Common myeloid progenitor, CD34-positive (primary cell): ENCODE results near the gene CSK.
"Not testable (repeated sequence)": the region's sequence is repeated elsewhere in the genome, so short reads cannot be mapped to it uniquely, and the experiment has no call there.

ENCODE experiments used
- CTCF ChIA-PET: fragments of 350-600 bp; sonication (Branson Sonifier 250); formaldehyde crosslinking; loops from one replicate; lab custom pipeline; 2021; ENCODE audit warnings: antibody characterized with exemption; lab: Charles Lee
- POLR2A ChIA-PET: fragments of 350-600 bp; sonication (Branson Sonifier 250); formaldehyde crosslinking; loops from one replicate; lab custom pipeline; 2021; ENCODE audit warnings: antibody characterized with exemption; lab: Charles Lee
- DNase-seq, 3 donors: peaks; one replicate each; pipeline versions ENCODE4 v3.0.0 to v3.0.0-alpha.2; 2013
- H3K27ac ChIP-seq, 2 experiments: 1 replicate in 1 of 2; 2 replicates in 1 of 2; pipeline ENCODE4 v1.7.0; 2013; ENCODE audit warnings: inconsistent platforms in 2 of 2, low read length in 2 of 2, mild to moderate bottlenecking in 2 of 2, low read depth in 1 of 2, moderate library complexity in 1 of 2; ENCODE audit not compliant: severe bottlenecking in 2 of 2, insufficient read depth in 1 of 2, poor library complexity in 1 of 2
- H3K27me3 ChIP-seq, 5 experiments: replicated peaks in 2 of 5; 1 replicate in 3 of 5; 2 replicates in 2 of 5; pipeline versions ENCODE4 v1.6.1 to v1.7.0; 2013; ENCODE audit warnings: low read length in 4 of 5, mild to moderate bottlenecking in 2 of 5, moderate library complexity in 2 of 5, inconsistent platforms in 1 of 5; ENCODE audit not compliant: insufficient read depth in 5 of 5, control insufficient read depth in 4 of 5
- H3K36me3 ChIP-seq, 4 experiments: 1 replicate in 2 of 4; 2 replicates in 2 of 4; pipeline versions ENCODE4 v1.6.1 to v1.7.0; 2013; ENCODE audit warnings: low read length in 3 of 4, control low read depth in 1 of 4, mild to moderate bottlenecking in 1 of 4; ENCODE audit not compliant: control insufficient read depth in 4 of 4, insufficient read depth in 4 of 4
- H3K4me1 ChIP-seq, 4 experiments: 1 replicate in 3 of 4; 2 replicates in 1 of 4; pipeline versions ENCODE4 v1.6.1 to v1.7.1; 2013; ENCODE audit warnings: low read length in 3 of 4, mild to moderate bottlenecking in 3 of 4, control low read depth in 1 of 4, inconsistent platforms in 1 of 4, moderate library complexity in 1 of 4; ENCODE audit not compliant: control insufficient read depth in 4 of 4, insufficient read depth in 4 of 4; ENCODE audit errors: control extremely low read depth in 1 of 4
- H3K4me3 ChIP-seq, 7 experiments: 1 replicate in 4 of 7; 2 replicates in 3 of 7; pipeline versions ENCODE4 v1.5.1 to v1.7.0; 2013; ENCODE audit warnings: mild to moderate bottlenecking in 7 of 7, low read length in 6 of 7, moderate library complexity in 6 of 7, inconsistent platforms in 2 of 7, low read depth in 2 of 7, control low read depth in 1 of 7; ENCODE audit not compliant: insufficient read depth in 4 of 7, control insufficient read depth in 1 of 7; ENCODE audit errors: extremely low read depth in 1 of 7
- H3K9me3 ChIP-seq, 5 experiments: 1 replicate in 4 of 5; 2 replicates in 1 of 5; pipeline versions ENCODE4 v1.6.1 to v1.7.1; 2013; ENCODE audit warnings: low read length in 4 of 5, mild to moderate bottlenecking in 2 of 5, inconsistent platforms in 1 of 5, low read depth in 1 of 5, moderate library complexity in 1 of 5; ENCODE audit not compliant: control insufficient read depth in 4 of 5, insufficient read depth in 2 of 5; ENCODE audit errors: control extremely low read depth in 1 of 5
- WGBS: methylation state at CpG from one replicate; pipeline ENCODE4 v1.1.5; 2013; ENCODE audit not compliant: insufficient coverage; 5-methylcytosine and 5-hydroxymethylcytosine counted together

CSK gene

GRCh38 chr15:74786081-74786480, 4.2 kb downstream of the CSK start:
- WGBS = 86% methylated on average over 9 of the region's 12 CpGs
- H3K27me3 ChIP-seq, H3K9me3 ChIP-seq, DNase-seq: not testable (repeated sequence)
- POLR2A ChIA-PET = interaction anchor here (2.3 kb wide), 1 partner anchor 10 kb away, joined by 29 read pairs; no protein-coding TSS in a partner anchor
- H3K36me3 ChIP-seq = peaks cover 0 to 28% (median 1%) of the 10 kb centered on the region in 4 experiments
- H3K4me1 ChIP-seq = peaks cover 33 to 92% (median 91%) of the 10 kb centered on the region in 4 experiments
- CTCF ChIA-PET = interaction anchor here (1.2 to 20.4 kb wide), 4 partner anchors 11 to 103 kb away, joined by 3 to 1027 read pairs (median 48); partner anchors contain the start of gene CSK
- H3K4me3 ChIP-seq = peak overlapping the region in 3 of 7 experiments; percentile 35 to 71 (median 52)
- H3K27ac ChIP-seq = peak overlapping the region; percentile 54 to 89

DNA sequence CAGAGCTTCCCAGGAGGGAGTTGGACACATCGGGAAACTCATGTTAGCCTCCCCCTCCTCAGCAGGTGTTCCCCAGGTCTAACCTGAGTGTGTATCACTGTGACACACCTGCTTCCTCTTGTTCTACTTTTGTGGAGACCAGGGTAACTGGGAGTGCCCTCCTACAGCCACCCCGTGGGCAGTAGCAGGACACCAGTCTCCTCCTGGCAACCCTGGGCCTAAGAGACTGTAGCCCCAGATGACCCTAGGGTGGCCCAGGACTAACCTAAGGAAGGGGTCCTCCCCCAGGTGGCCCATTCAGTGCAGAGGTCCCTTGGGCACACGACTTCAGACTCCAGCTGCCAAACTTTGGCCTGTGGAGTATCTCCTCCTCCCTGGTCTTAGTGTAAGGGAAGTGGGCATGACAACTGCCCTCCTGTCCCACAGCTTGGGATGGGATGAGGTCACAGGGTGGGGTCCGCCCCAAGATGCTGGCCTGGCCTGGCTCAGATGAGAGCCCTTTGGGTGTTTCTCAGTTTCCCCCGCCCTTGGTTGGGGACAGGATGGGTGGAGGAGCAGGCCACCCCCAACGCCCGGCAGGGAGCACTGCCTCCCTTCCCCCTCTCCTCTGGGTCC, 4.8 kb downstream of the CSK start:
- 28% methylated on average over 4 of the region's 7 CpGs for WGBS
- CTCF ChIA-PET = interaction anchor here (0.6 to 20.4 kb wide), 10 partner anchors 10 to 384 kb away, joined by 3 to 1027 read pairs (median 6); partner anchors contain the start of gene CSK
- H3K27me3 ChIP-seq = no peaks in the 10 kb centered on the region
- H3K36me3 ChIP-seq = peaks cover 0 to 30% (median 1%) of the 10 kb centered on the region in 4 experiments
- H3K4me3 ChIP-seq = peak overlapping the region in 5 of 7 experiments; percentile 35 to 71 (median 50)
- DNase-seq = no peak
- H3K9me3 ChIP-seq = no peaks in the 10 kb centered on the region
- POLR2A ChIA-PET = interaction anchor here (1.2 to 2.3 kb wide), 2 partner anchors 11 to 83 kb away, joined by 4 to 29 read pairs; no protein-coding TSS in a partner anchor
- H3K27ac ChIP-seq = peak overlapping the region; percentile 54 to 89
- H3K4me1 ChIP-seq = peaks cover 38 to 92% (median 91%) of the 10 kb centered on the region in 4 experiments

DNA sequence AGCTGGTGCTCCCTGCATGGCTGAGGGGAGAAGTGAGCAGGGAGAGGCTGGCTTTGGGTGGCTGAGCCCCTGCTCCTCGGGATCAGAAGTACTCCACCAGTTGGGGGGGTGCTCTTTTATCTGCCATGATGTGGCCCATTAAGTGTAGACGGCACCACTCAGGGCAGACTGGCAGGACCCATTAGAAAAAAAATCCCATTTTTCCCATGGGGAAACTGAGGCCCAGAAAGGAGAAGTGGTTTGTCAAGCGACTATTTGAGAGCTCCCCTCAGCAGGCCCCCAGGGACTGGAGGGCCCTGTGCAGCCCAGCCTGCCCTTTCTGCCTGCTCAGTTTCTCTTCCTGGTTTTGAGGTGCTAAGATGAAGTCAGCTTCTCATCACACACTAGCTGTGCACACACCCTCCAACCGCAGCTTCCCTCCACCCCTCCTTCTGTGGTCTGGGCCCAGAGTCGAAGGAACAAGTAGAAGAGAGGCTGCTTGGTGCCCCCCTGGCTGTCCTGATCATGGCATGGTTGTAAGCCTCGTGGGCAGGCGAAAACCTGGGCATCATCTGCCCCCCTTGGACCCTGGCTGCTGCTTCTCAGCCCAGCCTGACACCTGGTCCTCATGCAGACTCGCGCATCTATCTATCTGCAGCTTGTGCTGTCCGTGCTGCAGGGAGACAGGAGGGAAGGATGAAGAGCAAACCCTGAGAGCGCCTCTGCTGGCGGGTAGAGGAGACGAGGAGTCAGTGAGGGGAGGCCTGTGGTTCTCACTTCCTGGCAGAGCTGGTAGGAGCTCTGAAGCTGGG, 5.6 kb downstream of the CSK start:
- peaks cover 0 to 37% (median 2%) of the 10 kb centered on the region in 4 experiments for H3K36me3 ChIP-seq
- POLR2A ChIA-PET = interaction anchor here (0.6 to 2.3 kb wide), 3 partner anchors 11 to 82 kb away, joined by 4 to 29 read pairs (median 4); no protein-coding TSS in a partner anchor
- no peaks in the 10 kb centered on the region for H3K9me3 ChIP-seq
- DNase-seq = peak; percentile 97 to 99 (median 99)
- H3K4me1 ChIP-seq = peaks cover 45 to 100% (median 98%) of the 10 kb centered on the region in 4 experiments
- H3K27me3 ChIP-seq = no peaks in the 10 kb centered on the region
- CTCF ChIA-PET = interaction anchor here (0.6 to 20.4 kb wide), 13 partner anchors 10 to 385 kb away, joined by 3 to 1027 read pairs (median 4); partner anchors contain the start of gene CSK
- peak overlapping the region in 5 of 7 experiments; percentile 50 to 71 (median 58) for H3K4me3 ChIP-seq
- peak overlapping the region; percentile 54 to 89 for H3K27ac ChIP-seq
- 0% methylated on average over 10 of the region's 13 CpGs for WGBS

- Histone ChIP-seq H3K27ac (peak overlapping the region in 1 of 2 experiments; percentile 89), H3K36me3 (peaks cover 0 to 43% (median 2%) of the 10 kb centered on the region in 4 experiments), H3K27me3 (no peaks in the 10 kb centered on the region), H3K9me3 (no peaks in the 10 kb centered on the region), H3K4me1 (peaks cover 48 to 100% (median 100%) of the 10 kb centered on the region in 4 experiments), H3K4me3 (peak overlapping the region in 6 of 7 experiments; percentile 43 to 71 (median 55))
- POLR2A ChIA-PET = interaction anchor here (0.6 to 2.3 kb wide), 3 partner anchors 12 to 82 kb away, joined by 4 to 29 read pairs (median 4); no protein-coding TSS in a partner anchor
- no peak for DNase-seq
- 4% methylated on average over 6 of the region's 7 CpGs for WGBS
- CTCF ChIA-PET = interaction anchor here (1.0 to 20.4 kb wide), 10 partner anchors 9 to 160 kb away, joined by 3 to 1027 read pairs (median 7); partner anchors contain the start of gene CSK
These were observed 6.3 kb downstream of the CSK start for GRCh38 chr15:74788042-74788682.

DNA sequence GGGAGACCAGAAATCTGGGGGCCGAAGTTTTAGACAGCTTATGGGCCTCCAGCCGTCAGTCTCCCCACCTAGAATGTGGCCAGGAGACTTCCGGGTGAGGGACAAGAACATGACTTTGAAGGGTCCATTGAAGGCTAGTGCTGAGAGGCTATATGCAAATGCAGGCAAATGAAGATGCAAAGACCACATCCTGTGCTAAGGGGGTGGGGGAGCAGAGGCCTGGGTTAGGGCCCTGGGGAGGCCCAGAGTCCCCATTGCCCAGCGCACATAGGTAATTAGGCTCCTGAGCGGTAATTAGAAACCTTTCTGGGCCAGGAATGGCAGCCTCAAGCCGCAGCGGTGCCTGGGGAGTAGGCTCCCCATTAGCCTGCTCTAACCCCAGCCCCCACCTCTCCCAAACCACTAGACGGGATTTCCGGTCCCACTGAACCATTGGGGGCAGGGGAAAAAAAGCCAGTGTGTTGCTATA, 6.8 kb downstream of the CSK start:
- Histone ChIP-seq H3K4me3 (peak overlapping the region in 6 of 7 experiments; percentile 46 to 71 (median 55)), H3K27ac (peak overlapping the region; percentile 10 to 89), H3K27me3 (no peaks in the 10 kb centered on the region), H3K36me3 (peaks cover 0 to 42% (median 2%) of the 10 kb centered on the region in 4 experiments), H3K9me3 (no peaks in the 10 kb centered on the region), H3K4me1 (peaks cover 48 to 100% (median 100%) of the 10 kb centered on the region in 4 experiments)
- 0% methylated on average over 4 of the region's 9 CpGs for whole genome bisulfite sequencing
- CTCF ChIA-PET = interaction anchor here (1.8 to 20.4 kb wide), 6 partner anchors 8 to 153 kb away, joined by 6 to 1027 read pairs (median 25); partner anchors contain the start of gene CSK
- DNase-seq = peak in 2 of 3 donors; percentile 59 to 60
- POLR2A ChIA-PET = interaction anchor here (2.3 to 3.3 kb wide), 2 partner anchors 12 to 13 kb away, joined by 16 to 29 read pairs; no protein-coding TSS in a partner anchor

DNA sequence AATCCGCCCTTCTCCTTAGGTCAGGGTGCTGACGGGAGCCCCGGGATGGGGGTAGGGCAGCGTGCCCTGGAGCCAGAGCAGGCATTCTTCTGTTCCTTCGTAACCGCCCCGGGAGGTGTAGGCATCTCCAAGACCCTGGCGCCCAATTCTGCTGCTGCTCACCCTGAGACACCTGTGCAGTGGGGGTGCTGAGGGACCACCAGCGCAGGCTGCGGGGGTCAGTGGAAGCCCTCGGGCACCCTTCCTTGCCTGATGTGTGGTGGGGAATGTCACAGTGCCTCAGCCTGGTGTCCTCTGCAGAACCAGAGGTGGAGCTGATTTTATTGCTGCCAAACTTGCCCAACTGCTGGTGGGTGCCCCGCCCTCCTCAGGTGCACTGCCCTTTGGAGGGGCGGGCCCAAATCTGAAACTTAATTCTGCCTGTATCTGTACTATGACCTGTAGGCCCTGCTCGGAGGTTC, 7.3 kb downstream of the CSK start:
- Histone ChIP-seq H3K36me3 (peaks cover 0 to 38% (median 2%) of the 10 kb centered on the region in 4 experiments), H3K4me3 (peak overlapping the region in 6 of 7 experiments; percentile 50 to 71 (median 60)), H3K9me3 (no peaks in the 10 kb centered on the region), H3K27ac (peak overlapping the region; percentile 10 to 89), H3K27me3 (no peaks in the 10 kb centered on the region), H3K4me1 (peaks cover 45 to 98% (median 96%) of the 10 kb centered on the region in 4 experiments)
- 7% methylated on average over 13 of the region's 14 CpGs for WGBS
- ChIA-PET CTCF (interaction anchor here (0.6 to 20.4 kb wide), 7 partner anchors 8 to 154 kb away, joined by 3 to 1027 read pairs (median 18); partner anchors contain the start of gene CSK), POLR2A (interaction anchor here (1.2 to 3.3 kb wide), 3 partner anchors 10 to 12 kb away, joined by 4 to 16 read pairs (median 5); no protein-coding TSS in a partner anchor)
- no peak for DNase-seq
